ENCODE results near the gene CFAP52. TPM values are rescaled to one million over a fixed set of nuclear protein-coding genes. Genes with fewer than 3 reads are reported as not detected.

CFAP52 gene
- total and polyA plus RNA-seq, 2 of the 13 experiments (the other 11 are each of a cell fraction or from before 2014, with no cell fraction given), result not detected

- intact Hi-C loops (cut with micrococcal nuclease; ENCODE audit: unreplicated experiment), result no loop called here
- DNase-seq (ENCODE audit: low spot score), result no peak
- no TSS peak for BruUV-seq (replicated peaks)
- WGBS (ENCODE audit: low lambda C conversion rate), result 98% methylated on average over 8 of the region's 8 CpGs
- Histone ChIP-seq H3K4me1 (ENCODE audit: insufficient read depth, low read length) (peaks cover 18% of the 10 kb centered on the region; the same call in 1 of the 2 replicates), H3K27ac (ENCODE audit: extremely low read length, insufficient read depth, low read length) (no peak overlapping the region), H3K79me2 (ENCODE audit: insufficient read depth, low read length) (no peaks in the 10 kb centered on the region), H3K27me3 (ENCODE audit: control insufficient read depth in 1 of 2, insufficient read depth in 2 of 2, low read length in 2 of 2) (no peaks in the 10 kb centered on the region), H2AFZ (ENCODE audit: low read length) (no peak overlapping the region), H3K4me3 (replicated peaks in 1 of 3; ENCODE audit: insufficient read depth in 1 of 3, low read depth in 2 of 3, low read length in 3 of 3) (no peak overlapping the region), H3K9ac (ENCODE audit: insufficient read depth, low read depth, low read length) (no peak overlapping the region), H4K20me1 (ENCODE audit: insufficient read depth, low read length) (no peaks in the 10 kb centered on the region), H3K36me3 (replicated peaks in 1 of 2; ENCODE audit: control insufficient read depth in 1 of 2, insufficient read depth in 2 of 2, low read length in 2 of 2) (no peaks in the 10 kb centered on the region), H3K9me3 (ENCODE audit: low read length) (no peaks in the 10 kb centered on the region), H3K4me2 (ENCODE audit: low read depth, low read length) (no peak overlapping the region)
- in situ Hi-C loops (cut with HindIII; ENCODE audit: extremely low pct_ligation_motif_present, low pct_unique_long_range_greater_than_20kb), result no loop called here
- ChIA-PET POLR2A (no interaction called here), CTCF (ENCODE audit: low intra/inter-chr PET ratio, low total read pairs) (no interaction called here)
- no peak for ATAC-seq
- TF ChIP-seq, protein P1, sequence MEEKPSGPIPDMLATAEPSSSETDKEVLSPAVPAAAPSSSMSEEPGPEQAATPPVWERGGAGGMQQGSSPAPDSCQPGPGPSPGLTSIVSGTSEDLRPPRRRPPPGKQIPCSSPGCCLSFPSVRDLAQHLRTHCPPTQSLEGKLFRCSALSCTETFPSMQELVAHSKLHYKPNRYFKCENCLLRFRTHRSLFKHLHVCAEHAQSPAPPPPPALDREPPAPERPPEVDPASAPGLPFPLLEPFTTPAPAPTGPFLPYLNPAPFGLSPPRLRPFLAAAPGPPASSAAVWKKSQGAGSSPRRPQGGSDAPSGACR (CRISPR knock-in tag; IDR thresholded peaks at IDR 0.05), result no peak
- TF ChIP-seq ZNF704 (CRISPR knock-in tag; IDR thresholded peaks at IDR 0.05; ENCODE audit: borderline replicate concordance) (no peak), ZFP37 (CRISPR knock-in tag; IDR thresholded peaks at IDR 0.05; ENCODE audit: borderline replicate concordance) (no peak), HNRNPH1 (optimal IDR thresholded peaks at IDR 0.05; ENCODE audit: low read depth, low read length) (no peak), NCOA5 (CRISPR knock-in tag; IDR thresholded peaks at IDR 0.05) (no peak), ZNF446 (CRISPR knock-in tag; IDR thresholded peaks at IDR 0.05) (no peak), ZIK1 (CRISPR knock-in tag; IDR thresholded peaks at IDR 0.05; ENCODE audit: borderline replicate concordance, low read depth) (no peak), ZFY (CRISPR knock-in tag; IDR thresholded peaks at IDR 0.05) (no peak), ELF3 (CRISPR knock-in tag; IDR thresholded peaks at IDR 0.05) (no peak), MEF2D (CRISPR knock-in tag; IDR thresholded peaks at IDR 0.05) (no peak), ZNF383 (CRISPR knock-in tag; IDR thresholded peaks at IDR 0.05; ENCODE audit: borderline replicate concordance) (no peak), ZBTB26 (CRISPR knock-in tag; IDR thresholded peaks at IDR 0.05; ENCODE audit: borderline replicate concordance) (no peak), ZNF615 (CRISPR knock-in tag; IDR thresholded peaks at IDR 0.05; ENCODE audit: borderline replicate concordance) (no peak)
- FAIRE-seq, result no peak
Observed at GRCh38 chr17:9536061-9536460, 40.4 kb upstream of the CFAP52 start.
